B cell (primary cell): Measurements from ENCODE around the gene KIDINS220. TPM values are rescaled to one million over a fixed set of nuclear protein-coding genes. Genes with fewer than 3 reads are reported as not detected.

Experiments used
- ATAC-seq: fragments of 200-7000 bp; cut with Tn5 transposase; one replicate; pipeline ENCODE4 v1.10.0; 2021; ENCODE audit warnings: low read depth, mild to moderate bottlenecking, moderate number of reproducible peaks, moderate library complexity
- CTCF ChIA-PET: fragments of 350-600 bp; sonication (Branson Sonifier 250); formaldehyde crosslinking; loops from one replicate; lab custom pipeline; 2021; ENCODE audit warnings: antibody characterized with exemption, inconsistent platforms; lab: Charles Lee
- POLR2A ChIA-PET: fragments of 350-600 bp; sonication (Branson Sonifier 250); formaldehyde crosslinking; loops from one replicate; lab custom pipeline; 2021; ENCODE audit warnings: antibody characterized with exemption; lab: Charles Lee
- DNase-seq: peaks from one replicate; pipeline ENCODE4 v3.0.0; 2013
- H2AFZ ChIP-seq: 2 replicates; pipeline ENCODE4 v1.6.1; 2012; ENCODE audit warnings: mild to moderate bottlenecking, low read depth, low read length; ENCODE audit not compliant: insufficient read depth, poor library complexity, severe bottlenecking
- H3K27ac ChIP-seq, 2 donors: 1 replicate in 1 of 2; 2 replicates in 1 of 2; pipeline ENCODE4 v1.5.1; 2012 to 2013; ENCODE audit warnings: low read length in 2 of 2, mild to moderate bottlenecking in 2 of 2, moderate library complexity in 1 of 2
- H3K27me3 ChIP-seq, 4 experiments: fragments of 200-600 bp in 1 of 4; sonication (generic) in 1 of 4; replicated peaks in 1 of 4; 1 replicate in 2 of 4; 2 replicates in 2 of 4; pipeline versions ENCODE4 v1.6.1 to v1.7.0; 2013 to 2016; ENCODE audit warnings: low read length in 3 of 4, mild to moderate bottlenecking in 2 of 4, mixed read lengths in 1 of 4, moderate library complexity in 1 of 4; ENCODE audit not compliant: insufficient read depth in 4 of 4, control insufficient read depth in 3 of 4; ENCODE audit errors: control extremely low read depth in 1 of 4
- H3K36me3 ChIP-seq, 2 experiments: replicated peaks in 1 of 2; 1 replicate in 1 of 2; 2 replicates in 1 of 2; pipeline versions ENCODE4 v1.6.1 to v1.7.1; 2013; ENCODE audit warnings: low read length in 1 of 2; ENCODE audit not compliant: insufficient read depth in 2 of 2, control insufficient read depth in 1 of 2; ENCODE audit errors: control extremely low read depth in 1 of 2, extremely low read depth in 1 of 2
- H3K4me1 ChIP-seq, 2 donors: fragments of 200-600 bp in 1 of 2; sonication (generic) in 1 of 2; 1 replicate in 1 of 2; 2 replicates in 1 of 2; pipeline versions ENCODE4 v1.5.1 to v1.6.1; 2013 to 2017; ENCODE audit warnings: low read length in 2 of 2; ENCODE audit not compliant: control insufficient read depth in 2 of 2, insufficient read depth in 2 of 2
- H3K4me2 ChIP-seq: replicated peaks from 2 replicates; pipeline ENCODE3; 2012; ENCODE audit warnings: mild to moderate bottlenecking, low read depth, low read length; ENCODE audit not compliant: poor library complexity, severe bottlenecking
- H3K4me3 ChIP-seq, 5 experiments: fragments of 200-600 bp in 1 of 5; sonication (generic) in 1 of 5; 1 replicate in 3 of 5; 2 replicates in 2 of 5; pipeline versions ENCODE4 v1.5.1 to v1.7.0; 2011 to 2016; ENCODE audit warnings: low read length in 4 of 5, mild to moderate bottlenecking in 4 of 5, low read depth in 2 of 5, control low read depth in 1 of 5, moderate library complexity in 1 of 5; ENCODE audit not compliant: insufficient read depth in 1 of 5; ENCODE audit errors: control extremely low read depth in 1 of 5, extremely low read depth in 1 of 5
- H3K79me2 ChIP-seq: fragments of 200-600 bp; sonication (generic); one replicate; pipeline ENCODE4 v1.6.0; 2016; ENCODE audit warnings: low read length; ENCODE audit not compliant: control insufficient read depth, insufficient read depth
- H3K9ac ChIP-seq: fragments of 200-600 bp; sonication (generic); 2 replicates; pipeline ENCODE4 v1.6.1; 2017; ENCODE audit warnings: mild to moderate bottlenecking, low read length, moderate library complexity
- H3K9me3 ChIP-seq, 3 donors: one replicate each; pipeline versions ENCODE4 v1.6.1 to v1.7.1; 2013; ENCODE audit warnings: low read length in 2 of 3; ENCODE audit not compliant: control insufficient read depth in 2 of 3, insufficient read depth in 1 of 3; ENCODE audit errors: control extremely low read depth in 1 of 3
- H4K20me1 ChIP-seq: 2 replicates; pipeline ENCODE4 v1.6.0; 2012; ENCODE audit warnings: mild to moderate bottlenecking, low read length; ENCODE audit not compliant: insufficient read depth, control insufficient read depth, poor library complexity, severe bottlenecking
- H3K27ac Mint-ChIP-seq: one replicate; pipeline ENCODE4 v1.8.0; 2021; ENCODE audit warnings: mixed read lengths
- H3K27me3 Mint-ChIP-seq: one replicate; pipeline ENCODE4 v1.8.0; 2021; ENCODE audit warnings: mixed read lengths
- H3K4me1 Mint-ChIP-seq: one replicate; pipeline ENCODE4 v1.8.0; 2021; ENCODE audit warnings: mixed read lengths
- H3K4me3 Mint-ChIP-seq: one replicate; pipeline ENCODE4 v1.8.0; 2021; ENCODE audit warnings: mixed read lengths
- H3K9me3 Mint-ChIP-seq: one replicate; pipeline ENCODE4 v1.8.0; 2022; ENCODE audit warnings: mixed read lengths; ENCODE audit not compliant: insufficient read depth
- EZH2 ChIP-seq: IDR thresholded peaks from 2 replicates; pipeline ENCODE4 v1.6.1; 2012; ENCODE audit warnings: borderline replicate concordance, low read depth, mild to moderate bottlenecking, moderate library complexity, low read length; ENCODE audit not compliant: insufficient read depth, poor library complexity, severe bottlenecking
- WGBS: methylation state at CpG from one replicate; pipeline ENCODE4 v1.1.5; 2013; ENCODE audit warnings: missing lambda C conversion rate; ENCODE audit not compliant: insufficient coverage; 5-methylcytosine and 5-hydroxymethylcytosine counted together
- intact Hi-C: fragments of 100-400 bp; cut with micrococcal nuclease; formaldehyde crosslinking; loops from one replicate; pipeline ENCODE4 v1.10.0; 2022
- polyA plus RNA-seq: library from polyadenylated mRNA; depleted of rRNA; stranded (reverse); fragments of >200 nt; gene quantifications from 2 replicates; pipeline ENCODE4 v1.2.3, GENCODE V29; 2012
- total RNA-seq, 2 donors: library from RNA; stranded (reverse); fragments of 120-200 nt in 1 of 2; gene quantifications; 1 replicate in 1 of 2; 2 replicates in 1 of 2; pipeline versions ENCODE4 v1.2.3 to v1.2.4, GENCODE V29; 2013 to 2022
- TF ChIP-seq, protein P1 (sequence below): fragments of 200-600 bp; IDR thresholded peaks from one replicate; pipeline ENCODE4 v1.8.0; 2022; ENCODE audit warnings: antibody characterized with exemption, mild to moderate bottlenecking

KIDINS220 gene
- total and polyA plus RNA-seq, 2 donors (not counting 1 experiment from before 2014, with no cell fraction given), result 12.5 to 36.6 TPM

DNA sequence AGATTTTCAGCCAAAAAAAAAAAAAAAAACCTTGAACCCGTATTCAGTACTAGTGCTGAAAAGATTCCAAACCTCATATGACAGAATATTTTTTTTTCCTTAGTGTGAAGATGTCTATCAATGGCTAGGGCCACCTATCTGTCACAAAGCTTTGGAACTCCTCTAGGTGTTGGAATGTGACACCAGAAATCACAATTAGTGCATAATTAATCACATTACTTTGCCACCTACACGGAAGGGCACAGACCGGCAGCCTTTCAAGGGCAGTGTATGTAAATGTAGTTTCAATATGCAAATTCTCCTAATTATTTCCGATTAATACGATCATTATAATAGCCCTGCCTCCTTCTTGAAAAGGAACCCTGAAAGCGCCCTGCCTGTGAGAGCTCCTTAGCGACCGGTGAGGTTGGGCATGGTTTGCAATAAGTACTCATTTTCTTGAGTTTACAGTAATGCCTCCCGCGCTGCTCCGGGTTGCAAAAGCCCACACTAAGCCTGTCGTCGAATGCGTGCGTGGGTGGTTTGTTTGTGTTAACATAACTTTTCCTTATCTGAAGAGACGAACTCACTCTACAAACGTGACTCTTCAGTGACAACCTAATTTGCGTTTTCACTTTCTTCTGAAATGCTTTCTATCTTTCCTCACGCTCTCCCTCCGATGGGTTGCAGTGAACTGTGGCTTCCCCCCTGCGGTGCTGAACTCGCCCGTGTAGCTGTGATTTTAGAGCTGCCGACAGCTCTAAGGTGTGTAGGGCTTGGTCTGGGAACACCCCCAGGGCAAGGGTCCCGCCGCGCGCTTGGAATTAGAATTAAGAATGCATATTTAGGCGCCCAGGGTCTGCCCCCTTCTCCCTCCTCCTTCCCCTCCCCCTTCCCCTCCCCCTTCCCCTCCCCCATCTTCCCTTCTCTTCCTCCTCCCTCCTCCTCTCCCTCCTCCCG, 156.3 kb downstream of the KIDINS220 start:
- H3K4me3 ChIP-seq, result peak overlapping the region; percentile 33 to 64 (median 56)
- H3K36me3 ChIP-seq, result no peaks in the 10 kb centered on the region
- WGBS, result 10% methylated on average over 3 of the region's 30 CpGs
- H3K27me3 Mint-ChIP-seq, result peaks cover 62% of the 10 kb centered on the region
- H3K27ac Mint-ChIP-seq, result no peak overlapping the region
- H4K20me1 ChIP-seq, result no peaks in the 10 kb centered on the region
- H3K9me3 Mint-ChIP-seq, result no peaks in the 10 kb centered on the region
- POLR2A ChIA-PET, result no interaction called here
- peak overlapping the region; percentile 56 for H3K9ac ChIP-seq
- peak overlapping the region; percentile 80 for H3K4me3 Mint-ChIP-seq
- CTCF ChIA-PET, result interaction anchor here (0.7 to 2.8 kb wide), 7 partner anchors 7 to 1623 kb away, joined by 3 to 18 read pairs (median 3); no protein-coding TSS in a partner anchor
- ATAC-seq (no peak), DNase-seq (peak; percentile 65)
- intact Hi-C loops, result loop anchor here (2.0 to 10.0 kb wide), 5 partner anchors 156 to 1776 kb away; partner anchors contain the start of gene KIDINS220
- H2AFZ ChIP-seq, result peak overlapping the region; percentile 65
- H3K4me1 Mint-ChIP-seq, result peaks cover 53% of the 10 kb centered on the region
- H3K27ac ChIP-seq, result no peak overlapping the region
- H3K79me2 ChIP-seq, result no peaks in the 10 kb centered on the region
- no peak for TF ChIP-seq EZH2
- peaks cover 49 to 66% of the 10 kb centered on the region in 2 donors for H3K4me1 ChIP-seq
- peak overlapping the region; percentile 81 for H3K4me2 ChIP-seq
- H3K9me3 ChIP-seq, result peaks cover 0 to 48% (median 2%) of the 10 kb centered on the region in 3 donors
- peaks cover 2 to 73% (median 51%) of the 10 kb centered on the region in 4 experiments for H3K27me3 ChIP-seq

DNA sequence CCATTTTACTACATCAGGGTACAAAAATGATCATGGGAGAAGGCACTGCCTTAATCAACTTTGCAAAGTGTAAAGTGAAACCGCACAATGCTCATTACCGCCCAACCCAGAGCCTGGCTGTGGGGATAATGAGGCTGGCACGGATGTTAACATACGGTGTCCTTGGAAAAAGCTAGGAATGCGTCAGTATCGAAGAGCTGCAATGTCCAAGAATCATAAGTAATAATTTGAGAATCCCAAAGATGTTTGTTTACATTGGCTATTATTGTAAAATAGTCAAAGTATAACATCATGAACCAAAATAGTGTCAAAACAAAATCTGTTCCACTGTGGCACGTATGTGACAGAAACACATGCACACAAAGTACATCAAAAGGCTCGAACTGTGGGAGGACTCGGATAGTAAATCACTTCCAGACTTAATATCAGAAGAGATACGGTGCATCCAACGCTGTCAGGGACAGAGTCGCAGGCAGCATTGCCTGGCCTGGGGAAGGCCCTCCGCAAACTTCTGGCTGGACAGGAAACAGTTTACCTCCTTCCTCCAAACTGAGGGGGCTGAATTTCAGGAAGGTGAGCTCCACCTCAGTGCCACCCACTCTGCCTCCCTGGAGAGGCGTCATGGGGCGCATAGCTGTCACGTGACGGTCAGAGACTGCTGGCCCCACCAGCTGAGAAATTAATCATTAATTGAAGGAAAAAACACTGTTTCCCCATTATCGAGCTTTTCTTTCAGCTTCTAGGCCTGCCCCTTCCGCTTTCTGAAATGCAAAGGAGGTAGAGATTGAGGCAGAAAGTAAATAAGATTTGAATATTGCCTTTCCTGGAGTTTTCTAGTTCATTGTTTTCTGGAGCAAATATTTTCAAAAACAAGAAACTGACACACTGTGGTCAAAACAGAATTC, 157.3 kb downstream of the KIDINS220 start:
- WGBS, result 86% methylated on average over 15 of the region's 19 CpGs
- intact Hi-C loops, result loop anchor here (2.0 to 10.0 kb wide), 5 partner anchors 157 to 1775 kb away; partner anchors contain the start of gene KIDINS220
- H3K4me3 ChIP-seq, result no peak overlapping the region
- H2AFZ ChIP-seq, result no peak overlapping the region
- H3K27me3 ChIP-seq, result peaks cover 2 to 83% (median 60%) of the 10 kb centered on the region in 4 experiments
- peak overlapping the region; percentile 41 for H3K27ac Mint-ChIP-seq
- peaks cover 71% of the 10 kb centered on the region for H3K27me3 Mint-ChIP-seq
- no peak for ATAC-seq
- no peaks in the 10 kb centered on the region for H3K9me3 Mint-ChIP-seq
- no peak for DNase-seq
- no peak overlapping the region for H3K27ac ChIP-seq
- no peak overlapping the region for H3K4me2 ChIP-seq
- H3K4me3 Mint-ChIP-seq, result peak overlapping the region; percentile 69
- H3K79me2 ChIP-seq, result no peaks in the 10 kb centered on the region
- H3K9me3 ChIP-seq, result peaks cover 0 to 57% (median 6%) of the 10 kb centered on the region in 3 donors
- no peaks in the 10 kb centered on the region for H3K36me3 ChIP-seq
- no peak for TF ChIP-seq EZH2
- TF ChIP-seq, protein P1, sequence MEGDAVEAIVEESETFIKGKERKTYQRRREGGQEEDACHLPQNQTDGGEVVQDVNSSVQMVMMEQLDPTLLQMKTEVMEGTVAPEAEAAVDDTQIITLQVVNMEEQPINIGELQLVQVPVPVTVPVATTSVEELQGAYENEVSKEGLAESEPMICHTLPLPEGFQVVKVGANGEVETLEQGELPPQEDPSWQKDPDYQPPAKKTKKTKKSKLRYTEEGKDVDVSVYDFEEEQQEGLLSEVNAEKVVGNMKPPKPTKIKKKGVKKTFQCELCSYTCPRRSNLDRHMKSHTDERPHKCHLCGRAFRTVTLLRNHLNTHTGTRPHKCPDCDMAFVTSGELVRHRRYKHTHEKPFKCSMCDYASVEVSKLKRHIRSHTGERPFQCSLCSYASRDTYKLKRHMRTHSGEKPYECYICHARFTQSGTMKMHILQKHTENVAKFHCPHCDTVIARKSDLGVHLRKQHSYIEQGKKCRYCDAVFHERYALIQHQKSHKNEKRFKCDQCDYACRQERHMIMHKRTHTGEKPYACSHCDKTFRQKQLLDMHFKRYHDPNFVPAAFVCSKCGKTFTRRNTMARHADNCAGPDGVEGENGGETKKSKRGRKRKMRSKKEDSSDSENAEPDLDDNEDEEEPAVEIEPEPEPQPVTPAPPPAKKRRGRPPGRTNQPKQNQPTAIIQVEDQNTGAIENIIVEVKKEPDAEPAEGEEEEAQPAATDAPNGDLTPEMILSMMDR, result no peak
- H4K20me1 ChIP-seq, result no peaks in the 10 kb centered on the region
- ChIA-PET CTCF (interaction anchor here (0.7 to 2.8 kb wide), 5 partner anchors 9 to 1583 kb away, joined by 3 to 18 read pairs (median 3); no protein-coding TSS in a partner anchor), POLR2A (no interaction called here)
- H3K9ac ChIP-seq, result no peak overlapping the region
- peaks cover 48 to 64% of the 10 kb centered on the region in 2 donors for H3K4me1 ChIP-seq
- H3K4me1 Mint-ChIP-seq, result peaks cover 52% of the 10 kb centered on the region
